ENCODE data around the gene EXOC2.

The EXOC2 gene

DNA sequence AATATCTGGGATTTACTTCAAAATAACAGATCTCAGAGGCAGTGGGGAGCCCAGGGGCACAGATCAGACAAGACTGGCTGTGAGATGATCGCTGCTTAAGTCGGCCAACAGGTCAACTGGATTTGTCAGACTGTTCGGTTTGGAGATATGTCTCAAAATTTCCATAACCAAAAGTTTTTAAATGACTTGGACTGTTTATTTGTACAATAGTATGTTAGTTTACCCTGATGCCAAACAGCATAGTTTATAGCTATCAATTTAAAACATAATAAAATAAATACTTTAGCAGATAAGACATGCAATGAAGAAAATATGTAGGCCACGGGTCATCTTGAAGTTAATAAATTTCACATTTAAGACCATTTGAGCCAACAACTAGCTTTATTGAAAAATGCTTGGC is 174.7 kb downstream of the EXOC2 start:
- no peaks in the 10 kb centered on the region for H3K9me3 ChIP-seq (ENCODE audit: control insufficient read depth in 2 of 2, low read length in 2 of 2)
- H3K4me3 ChIP-seq (ENCODE audit: low read length in 2 of 2): no peak overlapping the region
- peaks cover 5 to 8% of the 10 kb centered on the region in 2 donors for H3K36me3 ChIP-seq (ENCODE audit: control insufficient read depth in 2 of 2, insufficient read depth in 2 of 2, low read length in 2 of 2)
- H3K27me3 ChIP-seq (ENCODE audit: control insufficient read depth in 2 of 2, insufficient read depth in 2 of 2, low read length in 2 of 2): no peaks in the 10 kb centered on the region
- no peaks in the 10 kb centered on the region for H3K4me1 ChIP-seq (ENCODE audit: control insufficient read depth in 2 of 2, insufficient read depth in 2 of 2, low read length in 2 of 2)
- no peak overlapping the region for H3K27ac ChIP-seq (ENCODE audit: low read depth in 2 of 2, low read length in 2 of 2)
- no peak overlapping the region for H3K9ac ChIP-seq (ENCODE audit: low read depth in 1 of 2, low read length in 2 of 2)

DNA sequence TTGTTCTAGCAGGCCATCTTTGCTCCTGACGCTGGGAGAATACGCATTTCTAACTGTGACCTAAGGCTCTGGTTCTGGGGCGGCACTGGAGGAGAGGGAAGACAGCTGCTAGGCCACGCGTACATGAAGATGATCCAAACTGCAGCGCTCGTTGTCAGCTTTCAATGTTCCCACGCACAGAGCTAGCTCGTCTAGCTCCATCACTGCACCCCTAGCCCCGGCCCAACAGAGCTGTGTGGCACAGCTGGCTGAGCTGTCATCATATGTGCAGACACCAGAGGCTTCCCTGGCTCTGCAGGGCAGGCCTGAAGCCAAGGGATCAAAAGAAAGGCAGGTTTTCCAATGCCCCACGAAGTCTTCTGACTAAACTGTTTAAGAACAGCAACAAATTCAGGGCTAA is 176.7 kb downstream of the EXOC2 start:
- H3K4me3 ChIP-seq (ENCODE audit: low read length in 2 of 2): no peak overlapping the region
- no peak overlapping the region for H3K27ac ChIP-seq (ENCODE audit: low read depth in 2 of 2, low read length in 2 of 2)
- H3K4me1 ChIP-seq (ENCODE audit: control insufficient read depth in 2 of 2, insufficient read depth in 2 of 2, low read length in 2 of 2): no peaks in the 10 kb centered on the region

DNA sequence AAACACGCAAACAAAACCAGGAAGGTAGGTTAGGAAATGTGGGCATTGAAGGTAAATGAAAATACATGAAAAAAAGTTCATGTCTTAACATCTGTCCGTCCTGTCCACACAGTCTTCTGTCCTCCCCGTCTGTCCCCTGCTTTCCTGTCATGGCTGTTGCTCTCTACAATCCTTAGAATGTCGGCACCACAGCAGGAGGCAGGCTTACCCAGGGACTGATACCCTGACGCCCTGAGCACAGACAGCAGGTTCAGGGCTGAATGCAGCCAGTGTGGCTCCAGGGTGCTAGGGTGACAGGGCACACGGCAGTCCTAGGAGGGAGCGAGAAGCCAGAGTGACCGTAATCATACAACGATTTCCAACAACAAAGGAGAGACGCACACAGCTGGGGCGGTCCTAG is 177.7 kb downstream of the EXOC2 start:
- Histone ChIP-seq H3K9ac (ENCODE audit: low read depth in 1 of 2, low read length in 2 of 2) (no peak overlapping the region), H3K27me3 (ENCODE audit: control insufficient read depth in 2 of 2, insufficient read depth in 2 of 2, low read length in 2 of 2) (no peaks in the 10 kb centered on the region), H3K4me1 (ENCODE audit: control insufficient read depth in 2 of 2, insufficient read depth in 2 of 2, low read length in 2 of 2) (no peaks in the 10 kb centered on the region), H3K9me3 (ENCODE audit: control insufficient read depth in 2 of 2, low read length in 2 of 2) (no peaks in the 10 kb centered on the region), H3K27ac (ENCODE audit: low read depth in 2 of 2, low read length in 2 of 2) (no peak overlapping the region), H3K4me3 (ENCODE audit: low read length in 2 of 2) (no peak overlapping the region), H3K36me3 (ENCODE audit: control insufficient read depth in 2 of 2, insufficient read depth in 2 of 2, low read length in 2 of 2) (no peaks in the 10 kb centered on the region)

More for the DNA sequence above, 176.7 kb downstream of the EXOC2 start:
- no peaks in the 10 kb centered on the region for H3K9me3 ChIP-seq (ENCODE audit: control insufficient read depth in 2 of 2, low read length in 2 of 2)
- H3K9ac ChIP-seq (ENCODE audit: low read depth in 1 of 2, low read length in 2 of 2): no peak overlapping the region
- no peaks in the 10 kb centered on the region for H3K27me3 ChIP-seq (ENCODE audit: control insufficient read depth in 2 of 2, insufficient read depth in 2 of 2, low read length in 2 of 2)
- H3K36me3 ChIP-seq (ENCODE audit: control insufficient read depth in 2 of 2, insufficient read depth in 2 of 2, low read length in 2 of 2): no peaks in the 10 kb centered on the region

DNA sequence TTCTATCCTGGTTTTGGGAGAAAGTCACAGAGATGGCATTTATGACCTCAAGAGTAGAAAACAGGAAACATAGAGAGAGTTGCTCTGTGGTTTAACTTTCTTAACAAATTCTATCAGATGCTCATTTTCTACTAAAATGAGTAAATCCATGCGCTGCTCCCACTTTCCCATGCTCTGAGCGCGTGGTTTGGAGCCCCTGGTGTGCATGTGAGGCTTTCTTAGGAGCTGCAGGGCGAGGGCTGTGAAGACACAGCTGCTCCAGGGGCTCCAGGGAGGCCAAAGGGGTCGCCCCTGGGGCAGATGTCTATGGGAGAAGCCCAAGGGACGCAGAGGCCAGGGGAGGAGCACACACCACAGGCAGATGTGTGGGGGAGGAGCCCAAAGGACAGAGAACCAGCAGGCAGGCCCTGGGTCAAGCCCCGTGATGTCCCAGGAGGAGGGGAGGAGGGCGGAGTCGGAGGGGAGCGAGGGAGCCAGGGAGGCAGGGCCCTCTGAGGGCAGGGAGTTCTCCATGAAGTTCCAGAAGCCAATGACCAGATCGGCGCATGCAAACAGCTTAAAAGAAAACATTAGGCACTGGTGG is 178.5 kb downstream of the EXOC2 start:
- Histone ChIP-seq H3K9me3 (ENCODE audit: control insufficient read depth in 2 of 2, low read length in 2 of 2) (no peaks in the 10 kb centered on the region), H3K4me1 (ENCODE audit: control insufficient read depth in 2 of 2, insufficient read depth in 2 of 2, low read length in 2 of 2) (no peaks in the 10 kb centered on the region), H3K36me3 (ENCODE audit: control insufficient read depth in 2 of 2, insufficient read depth in 2 of 2, low read length in 2 of 2) (no peaks in the 10 kb centered on the region), H3K4me3 (ENCODE audit: low read length in 2 of 2) (no peak overlapping the region), H3K9ac (ENCODE audit: low read depth in 1 of 2, low read length in 2 of 2) (no peak overlapping the region), H3K27ac (ENCODE audit: low read depth in 2 of 2, low read length in 2 of 2) (no peak overlapping the region), H3K27me3 (ENCODE audit: control insufficient read depth in 2 of 2, insufficient read depth in 2 of 2, low read length in 2 of 2) (no peaks in the 10 kb centered on the region)

DNA sequence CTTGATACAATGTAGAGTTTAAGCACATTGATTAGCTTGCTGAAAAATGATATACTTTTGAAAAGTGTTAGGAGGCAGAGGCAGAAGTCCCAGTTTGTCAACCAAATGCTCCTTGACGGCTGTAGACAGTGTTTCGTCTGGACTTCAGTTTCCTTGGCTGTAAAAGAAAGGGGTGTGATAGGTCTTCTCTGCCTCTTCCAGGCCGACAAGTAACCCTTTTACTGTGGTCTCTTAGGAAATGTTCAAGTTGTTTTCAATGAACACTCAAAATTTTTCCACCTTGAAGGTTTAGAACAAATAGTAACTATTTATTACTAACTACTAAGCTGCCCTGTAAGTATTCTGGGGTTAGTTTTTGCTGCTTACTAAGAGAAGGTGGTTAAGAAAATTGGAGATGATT is 179.0 kb downstream of the EXOC2 start:
- Histone ChIP-seq H3K27ac (ENCODE audit: low read depth in 2 of 2, low read length in 2 of 2) (no peak overlapping the region), H3K36me3 (ENCODE audit: control insufficient read depth in 2 of 2, insufficient read depth in 2 of 2, low read length in 2 of 2) (no peaks in the 10 kb centered on the region), H3K9ac (ENCODE audit: low read depth in 1 of 2, low read length in 2 of 2) (peak overlapping the region in 1 of 2 donors; percentile 17), H3K4me1 (ENCODE audit: control insufficient read depth in 2 of 2, insufficient read depth in 2 of 2, low read length in 2 of 2) (no peaks in the 10 kb centered on the region), H3K27me3 (ENCODE audit: control insufficient read depth in 2 of 2, insufficient read depth in 2 of 2, low read length in 2 of 2) (no peaks in the 10 kb centered on the region), H3K9me3 (ENCODE audit: control insufficient read depth in 2 of 2, low read length in 2 of 2) (no peaks in the 10 kb centered on the region), H3K4me3 (ENCODE audit: low read length in 2 of 2) (no peak overlapping the region)

DNA sequence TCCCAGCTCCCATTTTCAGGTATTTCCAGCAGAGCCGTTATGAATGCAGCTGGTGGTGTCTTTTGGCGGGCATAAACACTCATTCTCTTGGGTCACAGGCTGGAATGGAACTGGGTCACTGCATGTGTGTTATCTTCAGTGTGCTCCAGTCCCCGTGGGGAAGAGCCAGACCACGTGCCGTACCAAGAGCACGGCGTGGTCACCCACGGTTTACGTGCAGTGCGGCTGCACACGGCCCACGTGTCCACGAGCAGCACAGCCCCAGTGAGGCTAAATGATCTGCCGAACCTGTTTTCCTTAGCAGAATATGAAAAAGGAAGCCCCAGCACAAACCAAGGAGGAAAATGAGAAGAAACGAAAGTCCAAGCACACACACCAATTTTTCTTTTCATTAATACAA is 179.9 kb downstream of the EXOC2 start:
- H3K36me3 ChIP-seq (ENCODE audit: control insufficient read depth in 2 of 2, insufficient read depth in 2 of 2, low read length in 2 of 2): no peaks in the 10 kb centered on the region
- H3K4me1 ChIP-seq (ENCODE audit: control insufficient read depth in 2 of 2, insufficient read depth in 2 of 2, low read length in 2 of 2): no peaks in the 10 kb centered on the region
- H3K4me3 ChIP-seq (ENCODE audit: low read length in 2 of 2): no peak overlapping the region

DNA sequence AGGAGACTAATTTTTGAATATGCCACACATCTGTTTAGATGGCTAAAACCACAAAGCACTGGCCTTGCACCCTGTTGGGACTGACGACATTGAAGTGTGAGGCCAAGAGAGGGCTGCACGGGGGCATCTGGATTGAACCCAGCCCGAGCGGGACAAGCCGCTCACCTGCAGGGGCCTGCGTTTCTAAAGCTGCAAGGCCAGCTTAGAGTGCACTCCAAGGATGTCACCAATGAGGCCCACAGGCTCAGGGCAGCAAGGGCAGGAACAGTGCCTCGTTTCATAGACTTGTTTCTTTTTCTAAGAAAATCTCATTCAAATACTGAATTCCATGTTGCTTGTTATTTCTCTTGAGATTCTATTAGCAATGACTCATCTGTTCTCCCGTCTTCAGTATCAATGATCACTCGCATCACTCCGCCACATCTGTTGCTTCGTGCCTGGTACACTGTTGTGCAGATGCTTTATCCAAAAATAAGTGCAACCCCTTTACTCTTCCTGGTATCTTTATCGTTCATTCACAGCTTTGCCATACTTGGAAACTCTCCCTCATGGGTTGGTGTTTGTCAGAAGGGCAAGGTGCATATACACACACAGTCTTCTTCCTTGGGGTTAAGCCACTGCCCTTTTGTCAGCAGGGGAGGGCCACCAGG is 181.3 kb downstream of the EXOC2 start:
- H3K9me3 ChIP-seq (ENCODE audit: control insufficient read depth in 2 of 2, low read length in 2 of 2): no peaks in the 10 kb centered on the region
- no peaks in the 10 kb centered on the region for H3K27me3 ChIP-seq (ENCODE audit: control insufficient read depth in 2 of 2, insufficient read depth in 2 of 2, low read length in 2 of 2)
- no peaks in the 10 kb centered on the region for H3K4me1 ChIP-seq (ENCODE audit: control insufficient read depth in 2 of 2, insufficient read depth in 2 of 2, low read length in 2 of 2)
- H3K27ac ChIP-seq (ENCODE audit: low read depth in 2 of 2, low read length in 2 of 2): no peak overlapping the region
- no peak overlapping the region for H3K9ac ChIP-seq (ENCODE audit: low read depth in 1 of 2, low read length in 2 of 2)
- no peaks in the 10 kb centered on the region for H3K36me3 ChIP-seq (ENCODE audit: control insufficient read depth in 2 of 2, insufficient read depth in 2 of 2, low read length in 2 of 2)
- H3K4me3 ChIP-seq (ENCODE audit: low read length in 2 of 2): no peak overlapping the region

More for the DNA sequence above, 179.9 kb downstream of the EXOC2 start:
- Histone ChIP-seq H3K9me3 (ENCODE audit: control insufficient read depth in 2 of 2, low read length in 2 of 2) (no peaks in the 10 kb centered on the region), H3K27ac (ENCODE audit: low read depth in 2 of 2, low read length in 2 of 2) (no peak overlapping the region), H3K9ac (ENCODE audit: low read depth in 1 of 2, low read length in 2 of 2) (no peak overlapping the region), H3K27me3 (ENCODE audit: control insufficient read depth in 2 of 2, insufficient read depth in 2 of 2, low read length in 2 of 2) (no peaks in the 10 kb centered on the region)

DNA sequence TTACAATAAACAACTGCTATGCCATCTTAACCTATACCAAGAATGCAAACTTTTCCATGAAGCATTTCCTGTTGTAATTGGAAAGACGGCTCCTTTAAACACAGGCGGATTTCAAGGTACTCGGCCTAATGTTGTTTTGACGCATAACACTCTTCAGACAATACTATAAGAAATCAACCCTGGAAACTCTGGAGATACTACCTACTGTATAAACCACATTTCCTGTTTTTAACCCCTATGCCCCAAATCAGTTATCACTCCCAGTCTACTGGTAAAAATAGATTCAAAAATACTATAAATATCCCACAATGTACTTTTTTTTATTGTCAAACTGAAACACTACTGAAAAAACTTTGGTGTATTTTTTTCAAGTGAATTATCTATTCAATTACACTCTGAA is 183.3 kb downstream of the EXOC2 start:
- Histone ChIP-seq H3K27ac (ENCODE audit: low read depth in 2 of 2, low read length in 2 of 2) (no peak overlapping the region), H3K27me3 (ENCODE audit: control insufficient read depth in 2 of 2, insufficient read depth in 2 of 2, low read length in 2 of 2) (no peaks in the 10 kb centered on the region), H3K4me3 (ENCODE audit: low read length in 2 of 2) (no peak overlapping the region), H3K9me3 (ENCODE audit: control insufficient read depth in 2 of 2, low read length in 2 of 2) (no peaks in the 10 kb centered on the region), H3K9ac (ENCODE audit: low read depth in 1 of 2, low read length in 2 of 2) (no peak overlapping the region), H3K4me1 (ENCODE audit: control insufficient read depth in 2 of 2, insufficient read depth in 2 of 2, low read length in 2 of 2) (no peaks in the 10 kb centered on the region), H3K36me3 (ENCODE audit: control insufficient read depth in 2 of 2, insufficient read depth in 2 of 2, low read length in 2 of 2) (no peaks in the 10 kb centered on the region)

DNA sequence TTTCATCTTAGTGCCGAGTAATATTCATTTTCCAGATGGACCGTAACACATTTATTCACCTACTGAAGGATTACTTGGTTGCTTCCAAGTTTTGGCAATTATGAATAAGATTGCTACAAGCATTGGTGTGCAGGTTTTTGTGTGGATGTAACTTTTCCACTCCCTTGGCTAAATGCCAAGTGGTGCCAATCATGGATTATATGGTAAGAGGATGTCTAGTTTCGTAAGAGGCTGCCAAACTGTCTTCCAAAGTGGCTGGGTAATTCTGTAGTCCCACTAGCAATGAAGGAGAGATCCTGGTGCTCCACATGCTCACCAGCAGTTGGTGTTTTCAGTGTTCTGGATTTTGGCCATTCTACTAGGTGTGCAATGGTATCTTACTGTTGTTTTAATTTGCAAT is 184.3 kb downstream of the EXOC2 start:
- H3K4me1 ChIP-seq (ENCODE audit: control insufficient read depth in 2 of 2, insufficient read depth in 2 of 2, low read length in 2 of 2): no peaks in the 10 kb centered on the region

DNA sequence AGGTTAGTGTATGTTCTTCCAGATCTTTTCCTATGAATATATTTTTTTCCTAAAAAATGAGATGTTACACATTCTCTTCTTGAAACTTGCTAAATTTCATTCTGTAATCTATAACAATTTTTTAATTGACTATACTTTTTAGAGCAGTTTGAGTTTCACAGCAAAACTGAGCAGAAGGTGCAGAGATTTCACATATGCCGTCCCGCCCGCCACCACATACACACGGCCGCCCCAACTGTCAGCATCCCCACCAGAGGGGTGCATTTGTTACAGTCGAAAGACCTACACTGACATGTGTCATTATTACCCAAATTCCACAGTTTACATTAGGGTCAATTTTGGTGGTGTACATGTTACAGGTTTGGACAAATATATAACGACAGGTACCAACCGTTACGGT is 184.9 kb downstream of the EXOC2 start:
- no peaks in the 10 kb centered on the region for H3K27me3 ChIP-seq (ENCODE audit: control insufficient read depth in 2 of 2, insufficient read depth in 2 of 2, low read length in 2 of 2)
- no peak overlapping the region for H3K9ac ChIP-seq (ENCODE audit: low read depth in 1 of 2, low read length in 2 of 2)
- H3K4me1 ChIP-seq (ENCODE audit: control insufficient read depth in 2 of 2, insufficient read depth in 2 of 2, low read length in 2 of 2): no peaks in the 10 kb centered on the region
- peaks cover 3% of the 10 kb centered on the region in 2 donors for H3K36me3 ChIP-seq (ENCODE audit: control insufficient read depth in 2 of 2, insufficient read depth in 2 of 2, low read length in 2 of 2)
- no peaks in the 10 kb centered on the region for H3K9me3 ChIP-seq (ENCODE audit: control insufficient read depth in 2 of 2, low read length in 2 of 2)
- no peak overlapping the region for H3K4me3 ChIP-seq (ENCODE audit: low read length in 2 of 2)
- no peak overlapping the region for H3K27ac ChIP-seq (ENCODE audit: low read depth in 2 of 2, low read length in 2 of 2)

More for the DNA sequence above, 184.3 kb downstream of the EXOC2 start:
- no peak overlapping the region for H3K4me3 ChIP-seq (ENCODE audit: low read length in 2 of 2)
- no peaks in the 10 kb centered on the region for H3K9me3 ChIP-seq (ENCODE audit: control insufficient read depth in 2 of 2, low read length in 2 of 2)
- H3K27me3 ChIP-seq (ENCODE audit: control insufficient read depth in 2 of 2, insufficient read depth in 2 of 2, low read length in 2 of 2): no peaks in the 10 kb centered on the region
- H3K9ac ChIP-seq (ENCODE audit: low read depth in 1 of 2, low read length in 2 of 2): no peak overlapping the region
- H3K27ac ChIP-seq (ENCODE audit: low read depth in 2 of 2, low read length in 2 of 2): no peak overlapping the region
- peaks cover 3% of the 10 kb centered on the region in 2 donors for H3K36me3 ChIP-seq (ENCODE audit: control insufficient read depth in 2 of 2, insufficient read depth in 2 of 2, low read length in 2 of 2)
